HL-60/S4 (cell line): ENCODE measurements around the gene UBE2L5.

Experiments used
- in situ Hi-C: fragments of 300-500 bp; cut with MboI; formaldehyde crosslinking; loops from 2 replicates; pipeline ENCODE4 v1.14.3; 2022; ENCODE audit warnings: low sequenced_read_pairs

Gene UBE2L5

DNA sequence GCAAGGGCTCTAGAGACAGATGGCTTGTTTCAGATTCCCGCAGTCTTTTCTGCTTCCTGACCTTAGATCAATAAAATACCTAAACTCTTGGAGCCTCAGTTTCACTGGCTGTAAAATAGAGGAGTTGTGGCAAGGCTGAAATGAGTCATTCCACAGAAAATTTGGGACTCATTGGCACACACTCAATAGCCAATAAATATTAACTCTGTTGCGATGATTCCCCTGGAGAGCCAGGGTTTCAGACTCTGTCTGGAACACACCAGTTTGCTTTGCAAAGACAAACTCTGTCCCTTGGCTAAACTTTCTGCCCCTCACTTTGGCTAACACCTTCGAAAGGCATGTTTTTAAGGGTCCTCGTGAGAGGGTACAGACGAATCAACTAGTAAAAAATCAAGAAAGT, 18.1 kb upstream of the UBE2L5 start:
- in situ Hi-C loops, result no loop called here

DNA sequence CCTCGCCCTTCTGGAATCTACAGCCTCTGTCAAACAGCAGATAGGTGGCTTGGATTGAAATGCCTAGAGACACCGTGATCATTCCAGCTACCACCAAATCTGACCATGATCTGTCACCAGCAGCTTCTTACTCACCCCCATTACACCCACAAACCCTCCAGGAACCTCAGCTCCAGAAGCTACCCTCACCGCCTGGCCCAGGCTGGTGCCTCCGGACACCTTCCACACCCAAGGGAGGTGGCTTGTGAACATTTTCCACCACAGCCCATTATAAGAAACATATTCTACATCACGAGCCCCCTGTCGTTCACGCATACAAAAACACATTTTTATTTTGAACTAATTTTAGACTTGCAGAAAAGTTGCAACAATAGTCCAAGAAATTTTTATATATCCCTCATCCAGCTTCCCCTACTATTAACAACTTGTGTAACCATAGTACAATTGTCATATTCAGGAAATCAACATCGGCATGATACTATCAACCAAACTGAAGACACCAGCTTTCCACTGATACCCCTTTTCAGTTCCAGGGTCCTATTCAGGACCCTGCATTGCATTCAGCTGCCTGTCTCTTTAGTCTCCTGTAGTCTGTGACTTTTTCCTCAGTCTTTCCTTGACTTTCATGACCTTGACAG, 15.4 kb upstream of the UBE2L5 start:
- in situ Hi-C loops, result no loop called here

DNA sequence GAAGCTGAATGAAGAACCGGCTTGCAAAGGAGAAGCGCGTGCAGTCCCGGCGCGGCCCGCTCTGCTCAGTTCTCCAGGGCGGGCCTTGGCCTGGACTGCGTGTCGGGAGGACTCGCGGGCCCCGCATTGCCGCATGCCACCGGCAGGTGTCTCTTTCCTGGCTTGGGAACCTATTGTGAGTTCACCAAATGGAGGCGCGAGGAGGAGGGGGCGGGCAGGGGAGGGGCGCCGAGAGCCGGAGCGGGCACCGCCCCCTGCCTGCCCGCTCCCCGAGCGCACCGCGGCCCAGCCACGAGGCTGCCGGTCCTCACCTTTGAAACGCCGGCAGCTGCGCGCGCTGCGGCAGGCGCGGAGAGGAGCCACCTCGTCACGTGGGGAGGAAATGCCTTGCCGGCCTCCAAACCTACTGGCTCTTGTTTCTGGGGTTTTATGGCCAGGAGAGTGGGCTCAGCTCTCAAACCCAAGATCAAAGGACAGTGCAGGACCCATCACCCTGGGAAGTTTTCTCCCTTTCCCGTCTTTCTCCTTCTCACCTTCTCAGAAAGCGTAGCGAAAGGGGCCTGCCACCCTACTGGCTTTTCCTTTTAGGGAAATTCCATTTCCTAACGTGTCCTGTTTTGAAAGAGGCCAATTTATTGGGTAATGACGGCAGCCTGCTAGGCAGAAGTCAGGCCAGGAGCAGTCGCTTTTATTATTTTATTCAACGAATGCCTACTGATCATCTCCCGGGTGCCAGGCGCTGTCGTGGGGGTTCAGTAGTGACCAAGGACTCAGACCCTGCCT, 13.8 kb upstream of the UBE2L5 start:
- in situ Hi-C loops, result no loop called here

DNA sequence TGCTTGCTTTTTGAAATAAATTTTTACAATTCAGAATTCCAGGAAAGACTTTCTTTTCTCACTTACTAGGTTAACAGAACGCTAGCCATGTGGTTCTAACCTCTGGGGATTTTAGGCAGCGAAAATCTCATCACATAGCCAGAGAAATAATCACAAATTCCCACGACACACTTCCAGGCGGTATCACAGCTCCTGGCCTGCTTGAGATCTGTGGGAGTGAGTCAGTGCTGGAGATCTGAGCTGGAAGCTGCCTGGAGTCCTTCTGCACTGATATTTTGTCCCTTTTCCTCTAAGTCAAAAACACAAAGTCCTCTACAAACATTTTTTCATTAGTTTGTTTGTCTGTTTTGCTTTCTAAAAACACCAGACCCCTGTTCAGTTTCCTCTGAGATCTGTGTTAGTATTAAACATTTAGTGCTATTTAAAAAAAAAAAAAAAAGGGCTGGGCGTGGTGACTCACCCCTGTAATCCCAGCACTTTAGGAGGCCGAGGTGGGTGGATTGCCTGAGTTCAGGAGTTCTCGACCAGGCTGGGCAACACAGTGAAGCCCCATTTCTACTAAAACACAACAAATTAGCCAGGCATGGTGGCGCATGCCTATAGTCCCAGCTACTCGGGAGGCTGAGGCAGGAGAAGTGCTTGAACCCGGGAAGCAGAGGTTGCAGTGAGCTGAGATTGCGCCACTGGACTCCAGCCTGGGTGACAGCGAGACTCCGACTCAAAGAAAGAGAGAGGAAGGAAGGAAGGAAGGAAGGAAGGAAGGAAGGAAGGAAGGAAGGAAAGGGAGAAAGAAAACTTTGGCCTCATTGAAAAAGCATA, 12.2 kb upstream of the UBE2L5 start:
- in situ Hi-C loops, result no loop called here

DNA sequence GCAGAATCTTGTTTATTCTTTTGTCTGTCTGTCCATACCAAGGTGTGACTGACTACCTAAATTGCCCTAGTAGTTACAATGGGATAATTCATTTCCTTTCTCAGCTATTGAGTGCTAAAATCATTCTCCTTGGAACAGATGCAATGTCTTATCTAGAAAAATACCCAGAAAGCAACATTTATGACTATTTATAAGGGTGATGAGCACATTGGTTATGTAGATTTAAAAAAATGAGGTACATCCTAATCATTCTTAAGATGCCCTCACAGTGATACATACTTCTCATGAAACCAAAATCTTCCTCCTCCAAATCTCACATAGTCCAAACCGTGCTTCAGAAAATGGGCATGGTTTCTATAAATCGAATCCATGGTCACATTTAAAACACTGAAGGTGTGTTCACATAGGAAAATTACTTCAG, 11.6 kb upstream of the UBE2L5 start:
- in situ Hi-C loops, result no loop called here

DNA sequence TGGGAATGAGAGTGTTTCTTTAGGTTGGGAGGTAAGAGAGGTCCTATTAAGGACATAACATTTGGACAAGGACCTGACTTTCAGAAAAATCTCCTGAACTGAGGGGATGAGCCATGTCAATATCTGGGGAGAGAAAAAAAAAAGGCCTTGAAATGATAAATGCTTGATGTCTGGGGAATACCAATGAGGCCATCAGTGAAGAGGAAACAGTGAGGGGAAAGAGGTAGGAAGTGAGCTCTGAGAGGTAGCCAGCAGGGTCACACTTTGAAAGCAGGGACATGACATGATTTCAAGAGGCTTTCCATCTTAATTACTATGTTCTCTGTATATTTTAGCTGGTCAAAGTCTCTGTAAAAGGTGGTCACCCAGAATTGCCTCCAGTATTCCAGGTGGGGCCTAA, 9.9 kb upstream of the UBE2L5 start:
- in situ Hi-C loops, result no loop called here

DNA sequence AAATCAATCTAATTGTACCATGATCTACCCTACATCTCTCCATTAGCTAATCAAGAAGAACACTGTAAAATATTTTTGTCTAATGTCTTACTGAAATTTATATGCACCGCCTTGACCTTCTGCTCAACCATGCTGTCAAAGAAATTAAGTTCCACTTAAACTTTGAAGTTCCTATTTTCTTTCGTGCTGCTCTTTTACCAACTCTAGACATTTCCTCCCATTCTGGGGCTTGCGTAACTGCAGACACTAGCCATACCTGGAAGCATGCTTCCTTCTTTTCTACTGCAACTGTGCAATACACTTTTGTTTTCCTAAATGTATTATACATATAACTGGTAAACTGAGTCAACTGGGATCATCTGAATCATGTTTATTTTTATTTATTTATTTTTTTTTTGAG, 8.5 kb upstream of the UBE2L5 start:
- in situ Hi-C loops, result no loop called here

DNA sequence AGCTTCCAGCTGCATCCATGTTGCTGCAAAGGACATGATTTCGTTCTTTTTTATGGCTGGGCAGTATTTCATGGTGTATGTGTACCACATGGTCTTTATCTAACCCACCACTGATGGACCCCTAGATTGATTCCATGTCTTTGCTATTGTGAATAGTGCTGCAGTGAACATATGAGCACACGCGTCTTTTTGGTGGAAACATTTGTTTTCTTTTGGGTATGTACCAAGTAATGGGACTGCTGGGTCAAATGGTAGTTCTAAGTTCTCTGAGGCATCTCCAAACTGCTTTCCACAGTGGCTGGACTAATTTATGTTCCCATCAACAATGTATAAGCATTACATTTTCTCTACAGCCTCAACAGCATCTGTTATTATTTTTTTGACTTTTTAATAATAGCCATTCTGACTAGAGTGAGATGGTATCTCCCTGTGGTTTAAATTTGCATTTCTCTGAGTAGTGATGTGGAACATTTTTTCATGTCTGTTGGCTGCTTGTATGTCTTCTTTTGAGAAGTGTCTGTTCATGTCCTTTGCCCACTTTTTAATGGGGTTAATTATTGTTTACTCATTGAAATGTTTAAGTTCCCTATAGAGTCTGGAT, 6.8 kb upstream of the UBE2L5 start:
- in situ Hi-C loops, result no loop called here

DNA sequence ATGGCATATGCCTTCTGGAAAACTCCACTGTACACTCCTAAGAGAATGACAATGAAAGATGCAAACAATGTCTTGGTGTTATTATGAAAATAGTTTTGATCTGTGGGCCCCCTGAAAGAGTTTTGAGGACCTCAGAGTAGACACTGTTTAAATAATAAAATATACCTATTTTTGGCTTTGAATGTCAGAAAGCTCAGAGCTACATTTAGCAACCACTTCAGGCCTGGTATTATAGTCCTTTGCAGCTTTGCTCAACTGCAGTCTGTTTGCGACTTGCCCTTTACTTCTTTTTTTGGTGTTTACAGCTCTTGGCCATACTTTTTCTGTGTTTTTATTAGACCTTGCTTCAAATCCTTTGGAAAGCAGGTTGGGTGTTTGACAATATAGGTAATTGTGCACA, 5.8 kb upstream of the UBE2L5 start:
- in situ Hi-C loops, result no loop called here

DNA sequence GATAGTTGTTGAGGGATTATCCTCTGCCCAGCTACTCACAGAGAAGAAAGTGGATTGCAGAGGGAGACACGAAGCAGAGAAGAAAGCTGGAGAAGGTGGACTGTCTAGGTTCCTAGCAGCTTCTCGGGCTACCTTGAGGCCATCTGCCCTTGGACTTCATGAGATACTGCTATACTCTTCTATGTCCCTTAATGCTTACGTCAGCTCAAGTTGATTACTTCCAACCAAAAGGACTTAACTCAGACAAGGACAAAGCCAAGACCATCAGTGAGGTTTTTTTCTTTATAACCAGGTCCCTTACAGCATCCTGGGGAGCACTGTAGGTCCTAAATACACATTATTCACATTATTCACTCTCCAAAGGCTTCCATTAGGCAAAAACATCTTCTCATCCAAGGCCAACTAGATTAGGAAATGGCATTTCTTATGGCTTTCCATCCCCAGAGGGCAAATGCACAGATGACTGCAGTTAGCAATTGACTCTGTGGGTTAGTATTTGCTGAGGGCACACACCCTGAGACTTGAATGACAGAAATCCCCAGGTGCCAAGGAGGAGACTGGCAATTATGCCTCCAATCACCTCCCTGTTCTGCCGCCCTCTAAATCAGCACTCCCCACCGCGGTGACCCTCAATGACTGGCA, 4.1 kb upstream of the UBE2L5 start:
- in situ Hi-C loops, result no loop called here

DNA sequence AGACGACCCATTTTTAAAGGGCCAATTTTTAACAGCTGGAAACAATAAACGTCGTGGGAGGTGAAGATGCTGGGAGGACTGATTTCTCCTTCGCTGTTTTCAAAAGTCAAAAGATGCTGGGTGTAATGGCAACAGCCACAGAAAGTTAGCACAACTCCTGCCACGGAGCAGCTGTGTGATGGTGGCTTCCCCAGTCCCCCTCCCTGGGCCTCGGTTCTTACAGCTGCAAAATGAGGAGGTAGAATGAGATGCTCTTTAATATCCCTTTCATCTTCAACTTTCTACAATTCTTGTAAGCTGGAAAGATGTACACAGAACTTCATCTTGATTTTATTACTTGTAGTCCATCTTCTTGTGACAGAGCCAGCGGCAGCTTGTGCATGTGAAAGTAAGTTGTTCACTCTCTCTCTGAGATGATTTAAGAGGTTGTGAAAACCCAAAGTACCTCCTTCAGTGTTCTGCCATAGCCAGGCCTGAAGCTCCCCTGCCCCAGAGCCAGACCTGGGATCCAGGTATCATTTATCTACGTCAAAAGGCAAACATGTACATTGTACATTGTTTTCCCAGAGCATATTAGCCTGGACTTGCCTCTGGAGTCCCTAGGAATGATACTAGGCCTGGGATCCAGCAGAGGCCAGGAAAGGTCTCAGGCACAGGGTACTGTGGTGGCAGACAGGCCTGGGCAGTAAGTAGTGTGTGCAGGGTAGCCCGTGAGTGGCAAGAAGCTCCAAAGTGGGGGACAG, 3.4 kb upstream of the UBE2L5 start:
- in situ Hi-C loops, result no loop called here

DNA sequence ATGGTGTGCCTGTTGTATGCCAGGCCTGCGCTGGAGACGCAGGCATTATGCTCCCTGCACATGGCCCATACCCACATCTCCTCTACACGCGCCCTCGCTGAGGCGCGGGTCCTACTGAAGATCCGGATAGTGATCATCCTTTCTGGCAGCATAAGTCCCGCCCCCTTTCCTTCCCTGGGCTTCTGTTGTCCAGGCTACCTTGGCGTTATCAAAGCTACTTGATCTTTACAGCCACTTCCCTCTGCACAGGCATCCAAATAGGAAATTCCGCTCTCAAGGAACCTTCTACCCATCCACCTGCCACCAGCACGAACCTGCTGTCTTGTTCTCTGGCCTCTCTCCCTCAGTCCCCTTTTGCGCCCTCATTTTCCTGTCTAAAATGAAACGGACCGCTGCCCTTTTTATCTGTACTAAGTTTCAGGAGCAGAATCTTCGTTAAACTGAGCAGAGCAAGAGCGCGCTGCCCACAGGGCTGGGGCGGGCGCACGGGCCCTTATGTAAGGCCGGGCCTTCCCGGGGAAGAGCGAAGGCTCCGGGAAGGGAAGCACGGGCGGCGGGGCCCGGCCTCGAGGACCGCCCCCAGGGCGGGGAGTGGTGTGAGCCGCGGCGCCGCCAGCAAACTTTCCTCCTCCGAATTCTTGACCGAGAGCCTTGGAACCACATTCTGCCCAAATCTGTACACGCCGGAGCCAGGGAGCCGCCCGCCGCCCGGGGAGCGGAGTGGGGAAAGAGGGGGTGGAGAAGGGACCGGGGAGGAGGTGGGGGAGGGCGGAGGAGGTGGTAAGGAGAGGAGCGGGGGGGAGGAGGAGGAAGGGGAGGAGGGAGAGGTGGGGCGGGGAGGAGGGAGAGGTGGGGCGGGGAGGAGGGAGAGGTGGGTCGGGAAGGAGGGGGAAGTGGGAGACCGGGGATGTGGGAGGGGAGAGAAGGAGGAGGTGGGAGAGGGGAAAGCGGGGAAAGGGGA, 920 bp upstream of the UBE2L5 start:
- in situ Hi-C loops, result no loop called here

DNA sequence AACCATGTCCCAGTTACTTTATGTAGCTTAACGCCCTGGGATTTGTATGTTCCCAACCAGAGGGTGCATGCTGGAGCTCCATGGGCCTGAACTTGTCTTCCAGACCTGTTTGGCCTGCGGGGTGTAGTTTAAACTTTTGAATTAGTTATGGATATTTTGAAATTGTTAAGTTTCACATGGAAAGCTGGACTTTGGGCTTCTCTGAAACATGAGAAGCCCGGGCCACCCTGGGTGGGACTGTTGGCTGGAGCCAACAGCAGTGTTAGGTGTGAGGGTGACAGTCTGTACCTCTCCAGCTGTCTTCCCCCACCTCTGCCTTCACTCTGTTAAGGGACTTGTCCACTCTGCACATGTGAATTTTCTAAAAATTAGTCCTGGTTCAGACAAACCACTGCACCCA, 1.6 kb downstream of the UBE2L5 start:
- in situ Hi-C loops, result no loop called here

DNA sequence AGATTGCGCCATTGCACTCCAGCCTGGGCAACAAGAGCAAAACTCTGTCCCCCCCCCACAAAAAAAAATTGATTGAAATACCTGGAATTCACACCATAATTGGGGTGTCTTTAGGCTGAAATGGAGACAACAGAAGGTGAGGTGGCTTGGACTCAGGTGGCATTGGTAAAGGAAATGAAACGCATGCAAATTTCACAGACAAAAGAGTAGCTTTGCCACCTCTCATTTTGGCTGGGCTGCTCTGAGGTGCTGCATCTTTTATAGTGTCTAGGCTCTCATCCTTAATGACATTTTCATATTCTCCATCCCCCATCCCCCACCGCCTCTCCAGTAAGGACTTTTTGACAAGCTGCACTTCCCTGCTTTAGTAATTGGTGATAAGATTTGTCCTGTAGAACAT, 6.9 kb downstream of the UBE2L5 start:
- in situ Hi-C loops, result no loop called here

DNA sequence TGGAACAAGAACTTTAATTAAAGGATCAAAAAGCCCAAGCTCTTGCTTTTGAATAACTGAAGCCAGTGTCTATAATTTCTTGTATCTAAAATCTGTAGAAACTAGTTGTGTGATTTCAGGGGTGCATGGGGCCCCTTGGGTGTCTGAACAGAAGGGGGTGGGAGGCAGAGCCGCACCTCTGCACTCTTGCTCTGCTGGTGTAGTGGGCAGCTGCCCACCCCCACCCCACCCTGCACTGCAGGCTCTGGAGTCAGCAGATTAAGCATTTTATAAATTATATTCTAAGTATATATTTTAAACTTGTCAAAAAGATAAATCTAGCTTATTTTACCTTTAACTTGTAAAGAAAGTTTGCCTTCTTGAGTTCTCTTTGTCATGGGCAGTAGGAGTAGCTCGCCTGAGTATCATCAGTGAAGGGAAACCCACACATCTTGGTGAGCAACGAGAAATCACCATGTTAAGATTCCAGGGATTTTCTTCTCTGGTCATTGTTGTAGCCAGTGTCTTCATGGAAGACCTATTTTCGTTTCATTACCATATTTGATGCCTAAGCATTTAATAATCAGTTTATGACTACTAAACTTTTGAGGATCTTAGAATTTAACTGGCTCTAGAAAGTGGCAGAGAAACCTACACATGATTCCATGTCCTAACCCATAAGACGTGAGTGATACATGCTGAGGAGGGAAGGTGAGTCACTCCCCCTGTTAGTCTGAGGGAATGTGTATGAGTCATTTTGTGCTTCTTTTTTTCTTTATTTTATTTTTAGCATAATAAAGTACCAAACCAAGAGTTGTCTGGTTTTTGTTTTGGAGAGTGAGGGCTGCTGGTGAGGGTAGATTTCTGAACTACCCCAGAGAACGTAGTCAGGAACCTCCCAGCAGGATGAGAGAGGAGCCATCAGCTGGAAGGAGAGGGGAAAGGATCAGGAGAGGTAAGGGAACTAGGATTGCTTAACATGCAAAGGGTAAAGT, 7.7 kb downstream of the UBE2L5 start:
- in situ Hi-C loops, result no loop called here

DNA sequence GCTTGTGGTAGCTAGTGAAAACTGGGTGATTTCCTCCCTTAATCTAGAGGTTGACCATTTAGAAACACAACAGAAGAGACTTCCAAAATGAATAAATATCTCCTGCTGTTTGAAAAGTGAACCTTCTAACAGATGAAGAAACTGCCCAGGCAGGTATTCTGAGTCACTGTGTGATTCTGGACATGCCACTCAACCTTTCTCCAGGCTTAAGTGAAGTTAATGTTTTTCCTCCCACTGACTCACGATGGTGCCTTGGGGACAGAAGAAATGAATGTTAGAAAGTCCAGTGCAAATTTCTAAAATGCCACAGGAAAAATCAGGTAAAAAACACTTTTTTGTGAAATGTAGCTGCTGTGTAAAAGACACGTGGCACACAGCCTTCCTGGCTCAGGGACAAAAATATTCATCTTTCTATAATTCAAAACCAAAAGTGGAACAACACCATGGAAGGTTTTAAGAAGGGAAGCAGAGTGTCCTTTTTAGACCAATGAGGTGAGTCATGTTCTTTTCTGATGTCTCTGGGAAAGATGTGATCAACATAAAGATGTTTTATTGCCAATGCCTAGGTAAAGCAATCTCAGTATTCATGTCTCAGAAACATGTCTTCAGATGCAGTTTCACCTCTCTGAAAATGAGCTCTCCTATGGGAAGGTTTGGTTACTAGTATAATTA, 9.1 kb downstream of the UBE2L5 start:
- in situ Hi-C loops, result no loop called here

DNA sequence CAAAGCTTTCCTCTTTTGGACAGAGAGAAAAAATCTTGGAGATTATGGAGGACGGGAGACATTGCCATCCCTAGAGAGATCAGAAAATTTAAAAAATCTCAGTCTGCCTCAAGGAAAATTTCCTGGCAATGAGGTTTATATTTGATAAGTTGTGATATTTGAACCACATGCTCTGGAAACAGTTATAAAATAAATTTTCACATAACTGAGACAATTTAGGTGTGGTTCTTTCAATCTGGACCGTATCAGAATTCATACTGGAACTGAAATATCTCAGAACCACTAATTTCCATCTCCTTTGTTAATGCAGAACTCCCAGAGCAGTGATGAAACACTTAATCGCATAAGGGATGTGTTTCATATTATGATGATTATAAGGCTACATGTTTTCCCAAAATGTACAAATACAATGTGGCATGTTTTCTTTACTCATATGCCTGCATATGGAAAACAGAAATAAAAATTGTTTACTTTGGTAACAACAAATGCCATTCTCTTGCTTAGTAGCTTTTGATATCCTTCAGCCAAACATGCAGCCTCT, 13.7 kb downstream of the UBE2L5 start:
- in situ Hi-C loops, result no loop called here
